Lower lobe of right lung (tissue), 2 donors: Measurements from ENCODE around the gene CMIP. TPM values are rescaled to one million over a fixed set of nuclear protein-coding genes. Genes with fewer than 3 reads are reported as not detected.
A peak's percentile ranks its signal among the peaks of the same experiment; 100 is the strongest.

Experiments
- ATAC-seq, 2 donors: fragments of 200-7000 bp; cut with Tn5 transposase; one replicate each; pipeline ENCODE4 v1.9.1; 2020 to 2022; ENCODE audit warnings: mild to moderate bottlenecking in 2 of 2, moderate library complexity in 2 of 2
- DNase-seq: peaks from one replicate; pipeline ENCODE4 v3.0.0-alpha.2; 2020
- H3K27ac ChIP-seq: fragments of 200-600 bp; one replicate; pipeline ENCODE4 v1.8.0; 2022
- H3K27me3 ChIP-seq: fragments of 200-600 bp; one replicate; pipeline ENCODE4 v1.8.0; 2022; ENCODE audit warnings: low read depth
- H3K36me3 ChIP-seq: fragments of 200-600 bp; one replicate; pipeline ENCODE4 v1.8.0; 2022; ENCODE audit warnings: mild to moderate bottlenecking
- H3K4me1 ChIP-seq: fragments of 200-600 bp; one replicate; pipeline ENCODE4 v1.8.0; 2022
- H3K4me3 ChIP-seq: fragments of 200-600 bp; one replicate; pipeline ENCODE4 v1.8.0; 2022; ENCODE audit warnings: mild to moderate bottlenecking
- H3K9me3 ChIP-seq: fragments of 200-600 bp; one replicate; pipeline ENCODE4 v1.8.0; 2022
- CTCF ChIP-seq: fragments of 200-600 bp; IDR thresholded peaks from one replicate; pipeline ENCODE4 v1.8.0; 2022; ENCODE audit warnings: antibody characterized with exemption, mild to moderate bottlenecking
- intact Hi-C: fragments of 100-400 bp; cut with DNase I; formaldehyde crosslinking; loops from one replicate; pipeline ENCODE4 v1.11.0; 2022
- total RNA-seq: library from RNA; stranded (reverse); fragmentation: NEBNext Ultra II Directional; extraction: Animal tissue kit (Norgen Biotek cat#: 25700); gene quantifications from one replicate; pipeline ENCODE4 v1.2.1, GENCODE V29; 2021
- donor health status: DM: no; HTN: yes; CAD: no; lungs with severe emphysema.

The CMIP gene
- total RNA-seq, 1 donor from 2014 or later, result 77.4 TPM

- no peak for TF ChIP-seq CTCF
Observed at GRCh38 chr16:81609323-81609892, 164.8 kb downstream of the CMIP start.

GRCh38 chr16:81610144-81610842, 165.7 kb downstream of the CMIP start:
- intact Hi-C loops, result no loop called here
- DNase-seq (no peak), ATAC-seq (peak; percentile 31 to 55)
- Histone ChIP-seq H3K36me3 (peaks cover 23% of the 10 kb centered on the region), H3K27me3 (no peaks in the 10 kb centered on the region), H3K4me1 (peaks cover 52% of the 10 kb centered on the region), H3K4me3 (peak overlapping the region; percentile 11), H3K9me3 (no peaks in the 10 kb centered on the region), H3K27ac (peak overlapping the region; percentile 31)
- TF ChIP-seq CTCF, result no peak

More at GRCh38 chr16:81609323-81609892, 164.8 kb downstream of the CMIP start:
- H3K27me3 ChIP-seq, result no peaks in the 10 kb centered on the region
- no peak for ATAC-seq
- peaks cover 23% of the 10 kb centered on the region for H3K36me3 ChIP-seq
- peaks cover 52% of the 10 kb centered on the region for H3K4me1 ChIP-seq
- DNase-seq, result no peak
- intact Hi-C loops, result no loop called here
- H3K4me3 ChIP-seq, result no peak overlapping the region
- no peaks in the 10 kb centered on the region for H3K9me3 ChIP-seq
- H3K27ac ChIP-seq, result no peak overlapping the region

GRCh38 chr16:81610936-81611335, 166.3 kb downstream of the CMIP start:
- ATAC-seq (no peak), DNase-seq (no peak)
- H3K4me1 ChIP-seq, result peaks cover 52% of the 10 kb centered on the region
- no peak overlapping the region for H3K27ac ChIP-seq
- H3K4me3 ChIP-seq, result peak overlapping the region; percentile 3
- no peaks in the 10 kb centered on the region for H3K27me3 ChIP-seq
- no peak for TF ChIP-seq CTCF
- intact Hi-C loops, result no loop called here
- peaks cover 23% of the 10 kb centered on the region for H3K36me3 ChIP-seq
- H3K9me3 ChIP-seq, result no peaks in the 10 kb centered on the region

GRCh38 chr16:81611721-81612120, 167.1 kb downstream of the CMIP start:
- peaks cover 23% of the 10 kb centered on the region for H3K36me3 ChIP-seq
- no peaks in the 10 kb centered on the region for H3K9me3 ChIP-seq
- peaks cover 59% of the 10 kb centered on the region for H3K4me1 ChIP-seq
- no peak for TF ChIP-seq CTCF
- DNase-seq, result no peak
- no peak overlapping the region for H3K4me3 ChIP-seq
- no peaks in the 10 kb centered on the region for H3K27me3 ChIP-seq
- peak overlapping the region; percentile 60 for H3K27ac ChIP-seq
- ATAC-seq, result no peak
- intact Hi-C loops, result no loop called here

GRCh38 chr16:81612351-81613163, 167.9 kb downstream of the CMIP start:
- Histone ChIP-seq H3K27ac (peak overlapping the region; percentile 60), H3K4me1 (peaks cover 67% of the 10 kb centered on the region), H3K9me3 (no peaks in the 10 kb centered on the region), H3K4me3 (no peak overlapping the region), H3K27me3 (no peaks in the 10 kb centered on the region), H3K36me3 (peaks cover 23% of the 10 kb centered on the region)
- no peak for DNase-seq
- ATAC-seq, result peak in 1 of 2 donors; percentile 21
- intact Hi-C loops, result no loop called here
- no peak for TF ChIP-seq CTCF
